GM23338 (cell line): ENCODE measurements around the gene NTN4.

Experiments used
- EZH2 ChIP-seq: fragments of 200-600 bp; sonication (generic); IDR thresholded peaks from one replicate; pipeline ENCODE4 v1.8.0; 2017; ENCODE audit warnings: antibody characterized with exemption, mild to moderate bottlenecking, low read depth; ENCODE audit not compliant: unreplicated experiment
- EZH2phosphoT487 ChIP-seq: fragments of 200-600 bp; sonication (generic); IDR thresholded peaks from one replicate; pipeline ENCODE4 v1.8.1; 2018; ENCODE audit warnings: antibody characterized with exemption; ENCODE audit not compliant: unreplicated experiment
- POLR2AphosphoS5 ChIP-seq: IDR thresholded peaks from 2 replicates; pipeline ENCODE4 v1.6.1; 2016; ENCODE audit warnings: antibody characterized with exemption, low read depth
- TF ChIP-seq, protein P1 (sequence below), 2 experiments: fragments of 200-600 bp in 1 of 2; sonication (generic) in 1 of 2; conservative IDR thresholded peaks; 2 replicates each; pipeline versions ENCODE4 v1.5.1 to v1.6.1; 2016 to 2017; ENCODE audit warnings: antibody characterized with exemption in 2 of 2, low read depth in 2 of 2, mild to moderate bottlenecking in 2 of 2, moderate library complexity in 1 of 2
- TF ChIP-seq, protein P2 (sequence below): IDR thresholded peaks from one replicate; pipeline ENCODE4 v1.6.1; 2018; ENCODE audit warnings: antibody characterized with exemption; ENCODE audit not compliant: unreplicated experiment

DNA sequence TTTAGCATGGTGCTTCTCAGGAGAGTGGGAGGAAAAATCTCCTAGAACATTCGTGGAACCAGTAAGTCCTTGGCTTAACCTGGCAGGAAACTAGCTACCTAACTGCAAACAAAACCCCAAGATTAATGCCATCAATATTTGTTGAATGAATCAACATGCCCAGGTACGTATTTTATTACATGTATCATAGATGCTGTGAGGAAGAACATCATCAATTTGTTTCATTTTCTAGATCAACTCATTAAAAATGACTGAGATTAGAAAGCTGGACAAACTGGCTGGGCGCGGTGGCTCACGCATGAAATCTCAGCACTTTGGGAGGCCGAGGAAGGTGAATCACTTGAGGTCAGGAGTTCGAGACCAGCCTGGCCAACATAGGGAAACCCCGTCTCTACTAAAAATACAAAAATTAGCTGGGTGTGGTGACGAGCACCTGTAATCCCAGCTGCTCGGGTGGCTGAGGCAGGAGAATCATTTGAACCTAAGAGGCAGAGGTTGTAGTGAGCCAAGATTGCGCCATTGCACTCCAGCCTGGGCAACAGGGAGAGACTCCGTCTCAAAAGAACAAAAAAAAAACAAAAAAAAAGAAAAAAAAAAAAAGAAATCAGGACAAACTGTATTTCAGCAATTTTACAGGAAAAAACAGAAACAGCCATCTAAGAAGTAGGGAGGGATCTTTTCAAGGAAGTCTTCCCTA lies 88.7 kb downstream of the NTN4 start:
- TF ChIP-seq, protein P1, sequence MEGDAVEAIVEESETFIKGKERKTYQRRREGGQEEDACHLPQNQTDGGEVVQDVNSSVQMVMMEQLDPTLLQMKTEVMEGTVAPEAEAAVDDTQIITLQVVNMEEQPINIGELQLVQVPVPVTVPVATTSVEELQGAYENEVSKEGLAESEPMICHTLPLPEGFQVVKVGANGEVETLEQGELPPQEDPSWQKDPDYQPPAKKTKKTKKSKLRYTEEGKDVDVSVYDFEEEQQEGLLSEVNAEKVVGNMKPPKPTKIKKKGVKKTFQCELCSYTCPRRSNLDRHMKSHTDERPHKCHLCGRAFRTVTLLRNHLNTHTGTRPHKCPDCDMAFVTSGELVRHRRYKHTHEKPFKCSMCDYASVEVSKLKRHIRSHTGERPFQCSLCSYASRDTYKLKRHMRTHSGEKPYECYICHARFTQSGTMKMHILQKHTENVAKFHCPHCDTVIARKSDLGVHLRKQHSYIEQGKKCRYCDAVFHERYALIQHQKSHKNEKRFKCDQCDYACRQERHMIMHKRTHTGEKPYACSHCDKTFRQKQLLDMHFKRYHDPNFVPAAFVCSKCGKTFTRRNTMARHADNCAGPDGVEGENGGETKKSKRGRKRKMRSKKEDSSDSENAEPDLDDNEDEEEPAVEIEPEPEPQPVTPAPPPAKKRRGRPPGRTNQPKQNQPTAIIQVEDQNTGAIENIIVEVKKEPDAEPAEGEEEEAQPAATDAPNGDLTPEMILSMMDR (conservative IDR thresholded peaks at IDR 0.05; ENCODE audit: low read depth in 2 of 2): no peak
- TF ChIP-seq POLR2AphosphoS5: no peak
- TF ChIP-seq EZH2: no peak
- no peak for TF ChIP-seq EZH2phosphoT487
- TF ChIP-seq, protein P2, sequence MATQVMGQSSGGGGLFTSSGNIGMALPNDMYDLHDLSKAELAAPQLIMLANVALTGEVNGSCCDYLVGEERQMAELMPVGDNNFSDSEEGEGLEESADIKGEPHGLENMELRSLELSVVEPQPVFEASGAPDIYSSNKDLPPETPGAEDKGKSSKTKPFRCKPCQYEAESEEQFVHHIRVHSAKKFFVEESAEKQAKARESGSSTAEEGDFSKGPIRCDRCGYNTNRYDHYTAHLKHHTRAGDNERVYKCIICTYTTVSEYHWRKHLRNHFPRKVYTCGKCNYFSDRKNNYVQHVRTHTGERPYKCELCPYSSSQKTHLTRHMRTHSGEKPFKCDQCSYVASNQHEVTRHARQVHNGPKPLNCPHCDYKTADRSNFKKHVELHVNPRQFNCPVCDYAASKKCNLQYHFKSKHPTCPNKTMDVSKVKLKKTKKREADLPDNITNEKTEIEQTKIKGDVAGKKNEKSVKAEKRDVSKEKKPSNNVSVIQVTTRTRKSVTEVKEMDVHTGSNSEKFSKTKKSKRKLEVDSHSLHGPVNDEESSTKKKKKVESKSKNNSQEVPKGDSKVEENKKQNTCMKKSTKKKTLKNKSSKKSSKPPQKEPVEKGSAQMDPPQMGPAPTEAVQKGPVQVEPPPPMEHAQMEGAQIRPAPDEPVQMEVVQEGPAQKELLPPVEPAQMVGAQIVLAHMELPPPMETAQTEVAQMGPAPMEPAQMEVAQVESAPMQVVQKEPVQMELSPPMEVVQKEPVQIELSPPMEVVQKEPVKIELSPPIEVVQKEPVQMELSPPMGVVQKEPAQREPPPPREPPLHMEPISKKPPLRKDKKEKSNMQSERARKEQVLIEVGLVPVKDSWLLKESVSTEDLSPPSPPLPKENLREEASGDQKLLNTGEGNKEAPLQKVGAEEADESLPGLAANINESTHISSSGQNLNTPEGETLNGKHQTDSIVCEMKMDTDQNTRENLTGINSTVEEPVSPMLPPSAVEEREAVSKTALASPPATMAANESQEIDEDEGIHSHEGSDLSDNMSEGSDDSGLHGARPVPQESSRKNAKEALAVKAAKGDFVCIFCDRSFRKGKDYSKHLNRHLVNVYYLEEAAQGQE: no peak
